SIG-M5 treated with dmso at 0.1 percent for 504 hours (cell line): ENCODE measurements around the gene HECW1.
"Not testable (repeated sequence)": the region's sequence is repeated elsewhere in the genome, so short reads cannot be mapped to it uniquely, and the experiment has no call there.

Experiments
- DNase-seq: peaks from one replicate; lab custom pipeline; 2025; ENCODE audit not compliant: unreplicated experiment; lab: John Stamatoyannopoulos, UW

HECW1 gene

GRCh38 chr7:43345696-43346095 lies 233.2 kb downstream of the HECW1 start:
- not testable (repeated sequence) for DNase-seq

GRCh38 chr7:43351683-43352082 lies 239.2 kb downstream of the HECW1 start:
- no peak for DNase-seq

- no peak for DNase-seq
Measured at GRCh38 chr7:43353902-43354301, 241.5 kb downstream of the HECW1 start.

- no peak for DNase-seq
Measured at GRCh38 chr7:43362652-43363034, 250.2 kb downstream of the HECW1 start.

- DNase-seq = peak; percentile 16
Measured at GRCh38 chr7:43363035-43363791, 250.8 kb downstream of the HECW1 start.

GRCh38 chr7:43364391-43364790 lies 251.9 kb downstream of the HECW1 start:
- DNase-seq = no peak

- no peak for DNase-seq
Measured at GRCh38 chr7:43372676-43373355, 260.4 kb downstream of the HECW1 start.

GRCh38 chr7:43377196-43377960 lies 264.9 kb downstream of the HECW1 start:
- DNase-seq = no peak

GRCh38 chr7:43379210-43379609 lies 266.8 kb downstream of the HECW1 start:
- DNase-seq = no peak

- DNase-seq = no peak
Measured at GRCh38 chr7:43384616-43385308, 272.3 kb downstream of the HECW1 start.

GRCh38 chr7:43385309-43385680 lies 272.8 kb downstream of the HECW1 start:
- no peak for DNase-seq

GRCh38 chr7:43385856-43386255 lies 273.4 kb downstream of the HECW1 start:
- no peak for DNase-seq

- no peak for DNase-seq
Measured at GRCh38 chr7:43387932-43388331, 275.5 kb downstream of the HECW1 start.

GRCh38 chr7:43390576-43390975 lies 278.1 kb downstream of the HECW1 start:
- no peak for DNase-seq

- DNase-seq = no peak
Measured at GRCh38 chr7:43391518-43391917, 279.1 kb downstream of the HECW1 start.

GRCh38 chr7:43392638-43393330 lies 280.3 kb downstream of the HECW1 start:
- no peak for DNase-seq

- DNase-seq = no peak
Measured at GRCh38 chr7:43394441-43395130, 282.1 kb downstream of the HECW1 start.

- DNase-seq = no peak
Measured at GRCh38 chr7:43395351-43395750, 282.9 kb downstream of the HECW1 start.

- no peak for DNase-seq
Measured at GRCh38 chr7:43396187-43396740, 283.8 kb downstream of the HECW1 start.

GRCh38 chr7:43398831-43399230 lies 286.4 kb downstream of the HECW1 start:
- no peak for DNase-seq
